ENCODE results near the gene KRTAP22-1. TPM values are rescaled to one million over a fixed set of nuclear protein-coding genes. Genes with fewer than 3 reads are reported as not detected.

The KRTAP22-1 gene
- not detected for total RNA-seq
- long read RNA-seq, result 0 reads

- intact Hi-C loops (cut with DNase I), result no loop called here
- ATAC-seq (no peak), DNase-seq (no peak)
Observed at GRCh38 chr21:30600787-30601186, at the start of gene KRTAP22-1. Gene KRTAP22-1, plus strand, starts transcription at chr21:30601087.

GRCh38 chr21:30552782-30553181, 48.1 kb upstream of the KRTAP22-1 start:
- intact Hi-C loops (cut with DNase I), result no loop called here
- no peak for DNase-seq
- no peak for ATAC-seq

- no peak for ATAC-seq
- DNase-seq, result no peak
- intact Hi-C loops (cut with DNase I), result no loop called here
Observed at GRCh38 chr21:30555095-30555494, 45.8 kb upstream of the KRTAP22-1 start.

GRCh38 chr21:30561264-30561895, 39.5 kb upstream of the KRTAP22-1 start, which contains the start of gene KRTAP19-7:
Gene KRTAP19-7, minus strand, starts transcription at chr21:30561314. Its CDS starts 25 bp downstream, at chr21:30561289.
- no peak for ATAC-seq
- intact Hi-C loops (cut with DNase I), result no loop called here
- DNase-seq, result no peak

- no peak for DNase-seq
- no peak for ATAC-seq
- intact Hi-C loops (cut with DNase I), result no loop called here
Observed at GRCh38 chr21:30561957-30562356, 38.9 kb upstream of the KRTAP22-1 start.

GRCh38 chr21:30563072-30563471, 37.8 kb upstream of the KRTAP22-1 start:
- intact Hi-C loops (cut with DNase I), result no loop called here
- ATAC-seq (peak; percentile 72 to 81), DNase-seq (no peak)

GRCh38 chr21:30563630-30564029, 37.3 kb upstream of the KRTAP22-1 start:
- intact Hi-C loops (cut with DNase I), result no loop called here

GRCh38 chr21:30567617-30568016, 33.3 kb upstream of the KRTAP22-1 start:
- intact Hi-C loops (cut with DNase I), result loop anchor here in 1 of 2 donors (5.0 kb wide), 1 partner anchor 90 kb away; no protein-coding TSS in a partner anchor
- no peak for DNase-seq
- ATAC-seq, result peak in 1 of 2 donors; percentile 29

More at GRCh38 chr21:30563630-30564029, 37.3 kb upstream of the KRTAP22-1 start:
- ATAC-seq, result no peak
- no peak for DNase-seq

- intact Hi-C loops (cut with DNase I), result no loop called here
- ATAC-seq (peak in 1 of 2 donors; percentile 83), DNase-seq (no peak)
Observed at GRCh38 chr21:30577766-30578165, 23.1 kb upstream of the KRTAP22-1 start.

GRCh38 chr21:30579346-30579745, 21.5 kb upstream of the KRTAP22-1 start:
- intact Hi-C loops (cut with DNase I), result no loop called here
- DNase-seq (no peak), ATAC-seq (no peak)

GRCh38 chr21:30580132-30580531, 20.8 kb upstream of the KRTAP22-1 start:
- ATAC-seq (no peak), DNase-seq (no peak)
- intact Hi-C loops (cut with DNase I), result no loop called here

- DNase-seq (no peak), ATAC-seq (no peak)
- intact Hi-C loops (cut with DNase I), result no loop called here
Observed at GRCh38 chr21:30582870-30583269, 18.0 kb upstream of the KRTAP22-1 start.

- DNase-seq (no peak), ATAC-seq (no peak)
- intact Hi-C loops (cut with DNase I), result no loop called here
Observed at GRCh38 chr21:30590297-30590696, 10.6 kb upstream of the KRTAP22-1 start, which contains the start of gene KRTAP22-2. Gene KRTAP22-2, minus strand, starts transcription at chr21:30590397.

- ATAC-seq (no peak), DNase-seq (no peak)
- intact Hi-C loops (cut with DNase I), result no loop called here
Observed at GRCh38 chr21:30592140-30592539, 8.7 kb upstream of the KRTAP22-1 start, which contains the start of gene KRTAP6-3. Gene KRTAP6-3, plus strand, starts transcription at chr21:30592440. Its CDS starts 6 bp downstream, at chr21:30592446.

- DNase-seq (no peak), ATAC-seq (no peak)
- intact Hi-C loops (cut with DNase I), result no loop called here
Observed at GRCh38 chr21:30598802-30599201, 2.1 kb upstream of the KRTAP22-1 start, which contains the start of gene KRTAP6-2. Gene KRTAP6-2, minus strand, starts transcription at chr21:30598902. Its CDS starts 28 bp downstream, at chr21:30598874.

- intact Hi-C loops (cut with DNase I), result no loop called here
- DNase-seq (no peak), ATAC-seq (no peak)
Observed at GRCh38 chr21:30605968-30606367, 5.1 kb downstream of the KRTAP22-1 start.

GRCh38 chr21:30612132-30612531, 11.2 kb downstream of the KRTAP22-1 start:
- no peak for DNase-seq
- intact Hi-C loops (cut with DNase I), result no loop called here

GRCh38 chr21:30613836-30614235, 12.9 kb downstream of the KRTAP22-1 start, which contains the start of gene KRTAP6-1:
Gene KRTAP6-1, minus strand, starts transcription at chr21:30613930. Its CDS starts 26 bp downstream, at chr21:30613904.
- ATAC-seq (no peak), DNase-seq (no peak)
- intact Hi-C loops (cut with DNase I), result no loop called here

More at GRCh38 chr21:30612132-30612531, 11.2 kb downstream of the KRTAP22-1 start:
- no peak for ATAC-seq

- intact Hi-C loops (cut with DNase I), result no loop called here
- DNase-seq (no peak), ATAC-seq (no peak)
Observed at GRCh38 chr21:30615199-30615598, 14.3 kb downstream of the KRTAP22-1 start.

- intact Hi-C loops (cut with DNase I), result no loop called here
- ATAC-seq (no peak), DNase-seq (no peak)
Observed at GRCh38 chr21:30616125-30616524, 15.2 kb downstream of the KRTAP22-1 start, which contains the start of gene KRTAP20-1. Gene KRTAP20-1, plus strand, starts transcription at chr21:30616425. Its CDS starts 30 bp downstream, at chr21:30616455.

- DNase-seq (no peak), ATAC-seq (no peak)
- intact Hi-C loops (cut with DNase I), result no loop called here
Observed at GRCh38 chr21:30620080-30620479, 19.2 kb downstream of the KRTAP22-1 start.

Measured in left cardiac atrium (tissue), 4 donors.